Measurements from ENCODE around the gene GLB1L. TPM values are rescaled to one million over a fixed set of nuclear protein-coding genes. Genes with fewer than 3 reads are reported as not detected.

The GLB1L gene
- total RNA-seq, 1 donor: 21.0 TPM

- Histone ChIP-seq H3K79me2 (ENCODE audit: insufficient read depth, low read length) (peaks cover 3% of the 10 kb centered on the region), H3K9me3 (ENCODE audit: low read depth, low read length) (no peaks in the 10 kb centered on the region), H4K20me1 (ENCODE audit: insufficient read depth, low read length) (peaks cover 4% of the 10 kb centered on the region), H3K4me2 (ENCODE audit: insufficient read depth, low read length) (no peak overlapping the region), H2AFZ (ENCODE audit: low read length) (no peak overlapping the region), H3K4me3 (ENCODE audit: insufficient read depth, low read length) (no peak overlapping the region), H3K36me3 (ENCODE audit: insufficient read depth, low read length) (peaks cover 50% of the 10 kb centered on the region), H3K27ac (ENCODE audit: low read depth, low read length) (no peak overlapping the region), H3K4me1 (ENCODE audit: insufficient read depth, low read length) (peaks cover 23% of the 10 kb centered on the region), H3K27me3 (ENCODE audit: insufficient read depth, low read length) (no peaks in the 10 kb centered on the region)
- no peak for TF ChIP-seq CTCF (IDR thresholded peaks at IDR 0.05; ENCODE audit: extremely low read depth, low read depth, low read length)
- DNase-seq (ENCODE audit: insufficient read length, low spot score, missing footprints): no peak
Measured at GRCh38 chr2:219215871-219216534, 29.2 kb downstream of the GLB1L start.

DNA sequence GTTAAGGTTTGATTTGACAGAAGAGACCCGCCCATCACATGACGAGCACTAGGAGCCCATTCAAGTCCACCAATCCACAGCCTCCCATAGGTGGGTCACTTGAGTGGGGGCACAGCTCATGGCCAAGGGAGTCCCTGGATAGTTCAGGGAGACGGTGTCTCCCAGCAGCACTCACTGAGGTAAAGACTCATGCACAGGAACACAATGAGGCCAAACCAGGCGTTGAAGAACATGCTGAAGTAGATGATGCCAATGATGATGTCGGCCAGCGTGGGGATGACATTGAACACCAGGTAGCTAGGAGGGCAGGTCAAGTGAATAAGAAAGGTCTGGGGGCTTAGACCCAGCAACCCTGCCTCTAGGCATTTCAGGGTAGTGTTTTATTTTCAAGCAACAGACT, 30.5 kb downstream of the GLB1L start:
- Histone ChIP-seq H2AFZ (ENCODE audit: low read length) (no peak overlapping the region), H3K79me2 (ENCODE audit: insufficient read depth, low read length) (peaks cover 3% of the 10 kb centered on the region), H3K27ac (ENCODE audit: low read depth, low read length) (no peak overlapping the region), H4K20me1 (ENCODE audit: insufficient read depth, low read length) (peaks cover 4% of the 10 kb centered on the region), H3K4me3 (ENCODE audit: insufficient read depth, low read length) (no peak overlapping the region), H3K27me3 (ENCODE audit: insufficient read depth, low read length) (no peaks in the 10 kb centered on the region), H3K4me1 (ENCODE audit: insufficient read depth, low read length) (peaks cover 23% of the 10 kb centered on the region), H3K9me3 (ENCODE audit: low read depth, low read length) (no peaks in the 10 kb centered on the region), H3K36me3 (ENCODE audit: insufficient read depth, low read length) (peaks cover 49% of the 10 kb centered on the region), H3K4me2 (ENCODE audit: insufficient read depth, low read length) (no peak overlapping the region)
- no peak for TF ChIP-seq CTCF (IDR thresholded peaks at IDR 0.05; ENCODE audit: extremely low read depth, low read depth, low read length)
- no peak for DNase-seq (ENCODE audit: insufficient read length, low spot score, missing footprints)

GRCh38 chr2:219214141-219214540, 31.1 kb downstream of the GLB1L start:
- peaks cover 3% of the 10 kb centered on the region for H3K79me2 ChIP-seq (ENCODE audit: insufficient read depth, low read length)
- TF ChIP-seq CTCF (IDR thresholded peaks at IDR 0.05; ENCODE audit: extremely low read depth, low read depth, low read length): no peak
- peaks cover 18% of the 10 kb centered on the region for H3K4me1 ChIP-seq (ENCODE audit: insufficient read depth, low read length)
- H3K36me3 ChIP-seq (ENCODE audit: insufficient read depth, low read length): peaks cover 54% of the 10 kb centered on the region
- H4K20me1 ChIP-seq (ENCODE audit: insufficient read depth, low read length): no peaks in the 10 kb centered on the region
- H3K9me3 ChIP-seq (ENCODE audit: low read depth, low read length): no peaks in the 10 kb centered on the region
- H2AFZ ChIP-seq (ENCODE audit: low read length): no peak overlapping the region
- H3K27ac ChIP-seq (ENCODE audit: low read depth, low read length): no peak overlapping the region
- no peak for DNase-seq (ENCODE audit: insufficient read length, low spot score, missing footprints)
- no peaks in the 10 kb centered on the region for H3K27me3 ChIP-seq (ENCODE audit: insufficient read depth, low read length)
- no peak overlapping the region for H3K4me3 ChIP-seq (ENCODE audit: insufficient read depth, low read length)
- no peak overlapping the region for H3K4me2 ChIP-seq (ENCODE audit: insufficient read depth, low read length)

DNA sequence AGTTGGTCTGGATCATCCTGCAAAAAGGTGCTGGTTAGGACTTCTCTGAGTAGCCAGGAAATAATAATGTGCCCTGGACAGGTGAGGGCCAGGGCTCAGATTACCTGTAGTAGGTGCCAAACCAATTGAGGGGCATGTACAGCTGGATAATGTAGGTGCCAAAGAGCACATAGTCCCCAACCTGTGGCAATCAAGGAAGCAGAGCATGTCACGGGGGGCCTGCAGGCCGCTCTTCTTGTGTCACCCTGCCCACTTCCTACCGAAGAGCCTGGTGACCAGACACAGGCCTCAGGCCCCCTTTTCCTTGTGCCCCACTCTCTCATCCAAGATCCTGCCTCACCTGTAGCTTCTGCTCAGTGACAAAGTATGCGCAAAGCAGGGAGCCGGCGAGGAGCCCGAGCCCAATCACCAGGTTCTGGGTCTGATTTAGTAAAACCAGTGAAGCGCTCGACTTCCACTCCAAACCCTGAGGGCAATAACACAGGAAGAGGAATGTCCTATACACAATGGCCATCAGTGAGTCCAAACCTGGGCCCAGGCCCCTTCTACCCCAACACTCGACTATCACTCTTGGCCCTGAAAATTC, 31.7 kb downstream of the GLB1L start:
- TF ChIP-seq CTCF (IDR thresholded peaks at IDR 0.05; ENCODE audit: extremely low read depth, low read depth, low read length): no peak
- H3K79me2 ChIP-seq (ENCODE audit: insufficient read depth, low read length): peaks cover 3% of the 10 kb centered on the region
- no peak overlapping the region for H3K4me2 ChIP-seq (ENCODE audit: insufficient read depth, low read length)
- no peaks in the 10 kb centered on the region for H3K27me3 ChIP-seq (ENCODE audit: insufficient read depth, low read length)
- H3K4me1 ChIP-seq (ENCODE audit: insufficient read depth, low read length): peaks cover 13% of the 10 kb centered on the region
- no peak for DNase-seq (ENCODE audit: insufficient read length, low spot score, missing footprints)
- H3K9me3 ChIP-seq (ENCODE audit: low read depth, low read length): no peaks in the 10 kb centered on the region
- no peaks in the 10 kb centered on the region for H4K20me1 ChIP-seq (ENCODE audit: insufficient read depth, low read length)
- no peak overlapping the region for H3K4me3 ChIP-seq (ENCODE audit: insufficient read depth, low read length)
- H3K27ac ChIP-seq (ENCODE audit: low read depth, low read length): no peak overlapping the region
- H2AFZ ChIP-seq (ENCODE audit: low read length): no peak overlapping the region
- peaks cover 59% of the 10 kb centered on the region for H3K36me3 ChIP-seq (ENCODE audit: insufficient read depth, low read length)
